Brain pericyte (primary cell): ENCODE measurements around the gene MAP3K7.

Experiments
- DNase-seq: peaks from one replicate; pipeline ENCODE4 v3.0.0-alpha.2; 2012; ENCODE audit warnings: low read depth, low spot score

MAP3K7 gene

GRCh38 chr6:90484385-90484784 is 102.5 kb downstream of the MAP3K7 start:
- no peak for DNase-seq

- DNase-seq = no peak
These were observed 102.9 kb downstream of the MAP3K7 start for GRCh38 chr6:90483956-90484355.

GRCh38 chr6:90483116-90483839 is 103.6 kb downstream of the MAP3K7 start:
- DNase-seq = no peak

- no peak for DNase-seq
These were observed 106.2 kb downstream of the MAP3K7 start for GRCh38 chr6:90480666-90481065.

GRCh38 chr6:90479603-90479926 is 107.3 kb downstream of the MAP3K7 start:
- no peak for DNase-seq

- peak; percentile 73 for DNase-seq
These were observed 107.9 kb downstream of the MAP3K7 start for GRCh38 chr6:90478789-90479602.

GRCh38 chr6:90478278-90478677 is 108.6 kb downstream of the MAP3K7 start:
- DNase-seq = no peak

- no peak for DNase-seq
These were observed 109.5 kb downstream of the MAP3K7 start for GRCh38 chr6:90477366-90477765.

GRCh38 chr6:90472716-90473115 is 114.2 kb downstream of the MAP3K7 start:
- no peak for DNase-seq

GRCh38 chr6:90471263-90471662 is 115.6 kb downstream of the MAP3K7 start:
- DNase-seq = no peak

GRCh38 chr6:90469906-90470305 is 117.0 kb downstream of the MAP3K7 start:
- DNase-seq = no peak

- no peak for DNase-seq
These were observed 118.0 kb downstream of the MAP3K7 start for GRCh38 chr6:90468859-90469258.

- DNase-seq = no peak
These were observed 118.8 kb downstream of the MAP3K7 start for GRCh38 chr6:90468080-90468479.

GRCh38 chr6:90467546-90467945 is 119.3 kb downstream of the MAP3K7 start:
- DNase-seq = no peak

GRCh38 chr6:90466154-90466940 is 120.5 kb downstream of the MAP3K7 start:
- no peak for DNase-seq

GRCh38 chr6:90465686-90466085 is 121.2 kb downstream of the MAP3K7 start:
- no peak for DNase-seq

- no peak for DNase-seq
These were observed 122.4 kb downstream of the MAP3K7 start for GRCh38 chr6:90464507-90464906.

GRCh38 chr6:90463874-90464273 is 123.0 kb downstream of the MAP3K7 start:
- DNase-seq = no peak
